ENCODE results near the gene HSD17B2.

DNA sequence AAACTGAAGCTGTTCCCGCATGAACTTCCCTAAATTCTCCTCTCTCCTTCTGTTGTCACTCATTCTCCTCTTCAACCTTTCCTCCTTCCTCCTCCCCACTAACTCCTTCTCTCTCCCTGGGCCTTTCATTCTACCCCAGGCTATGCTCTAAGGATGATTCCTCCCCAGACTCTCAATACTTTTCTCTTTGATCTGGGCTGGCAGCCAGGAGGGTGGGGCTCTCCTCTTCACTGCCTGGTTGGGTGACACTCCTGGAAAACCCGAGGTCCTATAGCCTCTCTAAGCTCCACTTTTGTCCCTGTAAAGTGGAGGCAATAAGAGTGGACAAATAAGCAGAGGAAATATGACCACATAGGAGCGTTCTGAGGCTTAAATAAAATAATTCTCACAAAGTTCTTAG lies 46.2 kb downstream of the HSD17B2 start:
- TF ChIP-seq, protein P1, sequence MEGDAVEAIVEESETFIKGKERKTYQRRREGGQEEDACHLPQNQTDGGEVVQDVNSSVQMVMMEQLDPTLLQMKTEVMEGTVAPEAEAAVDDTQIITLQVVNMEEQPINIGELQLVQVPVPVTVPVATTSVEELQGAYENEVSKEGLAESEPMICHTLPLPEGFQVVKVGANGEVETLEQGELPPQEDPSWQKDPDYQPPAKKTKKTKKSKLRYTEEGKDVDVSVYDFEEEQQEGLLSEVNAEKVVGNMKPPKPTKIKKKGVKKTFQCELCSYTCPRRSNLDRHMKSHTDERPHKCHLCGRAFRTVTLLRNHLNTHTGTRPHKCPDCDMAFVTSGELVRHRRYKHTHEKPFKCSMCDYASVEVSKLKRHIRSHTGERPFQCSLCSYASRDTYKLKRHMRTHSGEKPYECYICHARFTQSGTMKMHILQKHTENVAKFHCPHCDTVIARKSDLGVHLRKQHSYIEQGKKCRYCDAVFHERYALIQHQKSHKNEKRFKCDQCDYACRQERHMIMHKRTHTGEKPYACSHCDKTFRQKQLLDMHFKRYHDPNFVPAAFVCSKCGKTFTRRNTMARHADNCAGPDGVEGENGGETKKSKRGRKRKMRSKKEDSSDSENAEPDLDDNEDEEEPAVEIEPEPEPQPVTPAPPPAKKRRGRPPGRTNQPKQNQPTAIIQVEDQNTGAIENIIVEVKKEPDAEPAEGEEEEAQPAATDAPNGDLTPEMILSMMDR (IDR thresholded peaks at IDR 0.05; ENCODE audit: low read depth, low read length, poor library complexity, severe bottlenecking) = no peak
- no peak for TF ChIP-seq EZH2phosphoT487 (IDR thresholded peaks at IDR 0.05; ENCODE audit: borderline replicate concordance, low read length)
